Astrocyte (in vitro differentiated cells and primary cell): Measurements from ENCODE around the gene EDIL3.

ENCODE experiments used
- CTCF ChIP-seq: IDR thresholded peaks from 2 replicates; pipeline ENCODE4 v1.5.1; 2011; ENCODE audit warnings: low read depth, mild to moderate bottlenecking, inconsistent platforms, low read length, moderate library complexity; ENCODE audit not compliant: insufficient read depth
- EZH2 ChIP-seq: IDR thresholded peaks from 2 replicates; pipeline ENCODE4 v1.6.1; 2012; ENCODE audit warnings: mild to moderate bottlenecking, low read length, inconsistent platforms; ENCODE audit not compliant: insufficient read depth

GRCh38 chr5:84392836-84393235 lies 8.2 kb upstream of the EDIL3 start:
- no peak for TF ChIP-seq CTCF
- no peak for TF ChIP-seq EZH2
